ENCODE measurements around the gene COLEC11. TPM values are rescaled to one million over a fixed set of nuclear protein-coding genes. Genes with fewer than 3 reads are reported as not detected.

Gene COLEC11
- total and polyA plus RNA-seq, 2 of the 13 experiments (the other 11 are each of a cell fraction or from before 2014, with no cell fraction given), result 1.5 to 3.0 TPM

DNA sequence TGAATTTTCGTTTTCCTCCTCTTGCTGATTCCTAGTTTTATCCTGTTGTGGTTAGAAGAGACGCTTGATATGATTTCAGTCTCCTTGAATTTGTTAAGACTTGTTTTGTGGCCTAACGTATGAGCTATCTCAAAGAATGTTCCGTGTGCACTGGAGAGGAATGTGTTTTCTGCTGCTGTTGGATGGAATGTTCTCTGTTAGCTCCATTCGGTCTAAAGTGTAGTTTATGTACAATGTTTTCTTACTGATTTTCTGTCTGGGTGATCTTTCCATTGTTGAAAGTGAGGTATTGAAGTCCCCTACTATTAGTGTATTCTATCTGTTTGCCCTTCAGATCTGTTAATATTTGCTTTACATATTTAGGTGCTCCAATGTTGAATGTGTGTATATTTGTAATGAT, 25.9 kb downstream of the COLEC11 start (continued):
- TF ChIP-seq, protein P1, sequence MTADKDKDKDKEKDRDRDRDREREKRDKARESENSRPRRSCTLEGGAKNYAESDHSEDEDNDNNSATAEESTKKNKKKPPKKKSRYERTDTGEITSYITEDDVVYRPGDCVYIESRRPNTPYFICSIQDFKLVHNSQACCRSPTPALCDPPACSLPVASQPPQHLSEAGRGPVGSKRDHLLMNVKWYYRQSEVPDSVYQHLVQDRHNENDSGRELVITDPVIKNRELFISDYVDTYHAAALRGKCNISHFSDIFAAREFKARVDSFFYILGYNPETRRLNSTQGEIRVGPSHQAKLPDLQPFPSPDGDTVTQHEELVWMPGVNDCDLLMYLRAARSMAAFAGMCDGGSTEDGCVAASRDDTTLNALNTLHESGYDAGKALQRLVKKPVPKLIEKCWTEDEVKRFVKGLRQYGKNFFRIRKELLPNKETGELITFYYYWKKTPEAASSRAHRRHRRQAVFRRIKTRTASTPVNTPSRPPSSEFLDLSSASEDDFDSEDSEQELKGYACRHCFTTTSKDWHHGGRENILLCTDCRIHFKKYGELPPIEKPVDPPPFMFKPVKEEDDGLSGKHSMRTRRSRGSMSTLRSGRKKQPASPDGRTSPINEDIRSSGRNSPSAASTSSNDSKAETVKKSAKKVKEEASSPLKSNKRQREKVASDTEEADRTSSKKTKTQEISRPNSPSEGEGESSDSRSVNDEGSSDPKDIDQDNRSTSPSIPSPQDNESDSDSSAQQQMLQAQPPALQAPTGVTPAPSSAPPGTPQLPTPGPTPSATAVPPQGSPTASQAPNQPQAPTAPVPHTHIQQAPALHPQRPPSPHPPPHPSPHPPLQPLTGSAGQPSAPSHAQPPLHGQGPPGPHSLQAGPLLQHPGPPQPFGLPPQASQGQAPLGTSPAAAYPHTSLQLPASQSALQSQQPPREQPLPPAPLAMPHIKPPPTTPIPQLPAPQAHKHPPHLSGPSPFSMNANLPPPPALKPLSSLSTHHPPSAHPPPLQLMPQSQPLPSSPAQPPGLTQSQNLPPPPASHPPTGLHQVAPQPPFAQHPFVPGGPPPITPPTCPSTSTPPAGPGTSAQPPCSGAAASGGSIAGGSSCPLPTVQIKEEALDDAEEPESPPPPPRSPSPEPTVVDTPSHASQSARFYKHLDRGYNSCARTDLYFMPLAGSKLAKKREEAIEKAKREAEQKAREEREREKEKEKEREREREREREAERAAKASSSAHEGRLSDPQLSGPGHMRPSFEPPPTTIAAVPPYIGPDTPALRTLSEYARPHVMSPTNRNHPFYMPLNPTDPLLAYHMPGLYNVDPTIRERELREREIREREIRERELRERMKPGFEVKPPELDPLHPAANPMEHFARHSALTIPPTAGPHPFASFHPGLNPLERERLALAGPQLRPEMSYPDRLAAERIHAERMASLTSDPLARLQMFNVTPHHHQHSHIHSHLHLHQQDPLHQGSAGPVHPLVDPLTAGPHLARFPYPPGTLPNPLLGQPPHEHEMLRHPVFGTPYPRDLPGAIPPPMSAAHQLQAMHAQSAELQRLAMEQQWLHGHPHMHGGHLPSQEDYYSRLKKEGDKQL (CRISPR knock-in tag; IDR thresholded peaks at IDR 0.05; ENCODE audit: low read depth), result peak; percentile 97
- TF ChIP-seq ATF7 (IDR thresholded peaks at IDR 0.05) (0 out of 2 replicates have a peak, but pooled peaks have one; percentile 10), ATF7 (CRISPR knock-in tag; IDR thresholded peaks at IDR 0.05) (no peak), ASH2L (IDR thresholded peaks at IDR 0.05; ENCODE audit: insufficient read length, low read depth, low read length) (peak; percentile 71), CEBPB (IDR thresholded peaks at IDR 0.05; ENCODE audit: borderline replicate concordance, low read depth, low read length) (no peak), REPIN1 (CRISPR knock-in tag; IDR thresholded peaks at IDR 0.05; ENCODE audit: borderline replicate concordance, low read depth) (0 out of 2 replicates have a peak, but pooled peaks have one; percentile 30), EP300 (IDR thresholded peaks at IDR 0.05; ENCODE audit: low read depth in 2 of 2, low read length in 2 of 2) (peak in 1 of 2 experiments; percentile 71; a peak in 2 of 4 replicates), EP300 (CRISPR knock-in tag; IDR thresholded peaks at IDR 0.05; ENCODE audit: borderline replicate concordance) (peak; percentile 17; the same call in 1 of the 2 replicates), SMC3 (IDR thresholded peaks at IDR 0.05; ENCODE audit: low read length) (no peak), ZNF772 (CRISPR knock-in tag; IDR thresholded peaks at IDR 0.05) (0 out of 2 replicates have a peak, but pooled peaks have one; percentile 23), SCMH1 (CRISPR knock-in tag; IDR thresholded peaks at IDR 0.05; ENCODE audit: borderline replicate concordance) (no peak), SIX1 (CRISPR knock-in tag; IDR thresholded peaks at IDR 0.05; ENCODE audit: borderline replicate concordance) (peak; percentile 79; the same call in 1 of the 2 replicates), ZFP36 (IDR thresholded peaks at IDR 0.05; ENCODE audit: borderline replicate concordance, low read depth, low read length, partially characterized antibody) (peak; percentile 86), SMARCC2 (IDR thresholded peaks at IDR 0.05) (no peak), TBL1XR1 (IDR thresholded peaks at IDR 0.05; ENCODE audit: borderline replicate concordance, low read length, partially characterized antibody) (peak; percentile 43), ZSCAN9 (CRISPR knock-in tag; IDR thresholded peaks at IDR 0.05; ENCODE audit: borderline replicate concordance) (peak; percentile 17; the same call in 1 of the 2 replicates)
- TF ChIP-seq, protein P2, sequence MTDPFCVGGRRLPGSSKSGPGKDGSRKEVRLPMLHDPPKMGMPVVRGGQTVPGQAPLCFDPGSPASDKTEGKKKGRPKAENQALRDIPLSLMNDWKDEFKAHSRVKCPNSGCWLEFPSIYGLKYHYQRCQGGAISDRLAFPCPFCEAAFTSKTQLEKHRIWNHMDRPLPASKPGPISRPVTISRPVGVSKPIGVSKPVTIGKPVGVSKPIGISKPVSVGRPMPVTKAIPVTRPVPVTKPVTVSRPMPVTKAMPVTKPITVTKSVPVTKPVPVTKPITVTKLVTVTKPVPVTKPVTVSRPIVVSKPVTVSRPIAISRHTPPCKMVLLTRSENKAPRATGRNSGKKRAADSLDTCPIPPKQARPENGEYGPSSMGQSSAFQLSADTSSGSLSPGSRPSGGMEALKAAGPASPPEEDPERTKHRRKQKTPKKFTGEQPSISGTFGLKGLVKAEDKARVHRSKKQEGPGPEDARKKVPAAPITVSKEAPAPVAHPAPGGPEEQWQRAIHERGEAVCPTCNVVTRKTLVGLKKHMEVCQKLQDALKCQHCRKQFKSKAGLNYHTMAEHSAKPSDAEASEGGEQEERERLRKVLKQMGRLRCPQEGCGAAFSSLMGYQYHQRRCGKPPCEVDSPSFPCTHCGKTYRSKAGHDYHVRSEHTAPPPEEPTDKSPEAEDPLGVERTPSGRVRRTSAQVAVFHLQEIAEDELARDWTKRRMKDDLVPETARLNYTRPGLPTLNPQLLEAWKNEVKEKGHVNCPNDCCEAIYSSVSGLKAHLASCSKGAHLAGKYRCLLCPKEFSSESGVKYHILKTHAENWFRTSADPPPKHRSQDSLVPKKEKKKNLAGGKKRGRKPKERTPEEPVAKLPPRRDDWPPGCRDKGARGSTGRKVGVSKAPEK (CRISPR knock-in tag; IDR thresholded peaks at IDR 0.05; ENCODE audit: borderline replicate concordance), result 0 out of 2 replicates have a peak, but pooled peaks have one; percentile 51
- TF ChIP-seq, protein P3, sequence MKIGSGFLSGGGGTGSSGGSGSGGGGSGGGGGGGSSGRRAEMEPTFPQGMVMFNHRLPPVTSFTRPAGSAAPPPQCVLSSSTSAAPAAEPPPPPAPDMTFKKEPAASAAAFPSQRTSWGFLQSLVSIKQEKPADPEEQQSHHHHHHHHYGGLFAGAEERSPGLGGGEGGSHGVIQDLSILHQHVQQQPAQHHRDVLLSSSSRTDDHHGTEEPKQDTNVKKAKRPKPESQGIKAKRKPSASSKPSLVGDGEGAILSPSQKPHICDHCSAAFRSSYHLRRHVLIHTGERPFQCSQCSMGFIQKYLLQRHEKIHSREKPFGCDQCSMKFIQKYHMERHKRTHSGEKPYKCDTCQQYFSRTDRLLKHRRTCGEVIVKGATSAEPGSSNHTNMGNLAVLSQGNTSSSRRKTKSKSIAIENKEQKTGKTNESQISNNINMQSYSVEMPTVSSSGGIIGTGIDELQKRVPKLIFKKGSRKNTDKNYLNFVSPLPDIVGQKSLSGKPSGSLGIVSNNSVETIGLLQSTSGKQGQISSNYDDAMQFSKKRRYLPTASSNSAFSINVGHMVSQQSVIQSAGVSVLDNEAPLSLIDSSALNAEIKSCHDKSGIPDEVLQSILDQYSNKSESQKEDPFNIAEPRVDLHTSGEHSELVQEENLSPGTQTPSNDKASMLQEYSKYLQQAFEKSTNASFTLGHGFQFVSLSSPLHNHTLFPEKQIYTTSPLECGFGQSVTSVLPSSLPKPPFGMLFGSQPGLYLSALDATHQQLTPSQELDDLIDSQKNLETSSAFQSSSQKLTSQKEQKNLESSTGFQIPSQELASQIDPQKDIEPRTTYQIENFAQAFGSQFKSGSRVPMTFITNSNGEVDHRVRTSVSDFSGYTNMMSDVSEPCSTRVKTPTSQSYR (CRISPR knock-in tag; IDR thresholded peaks at IDR 0.05; ENCODE audit: borderline replicate concordance), result peak; percentile 42; the same call in 1 of the 2 replicates
